Measurements from ENCODE around the gene WASHC4.
A peak's percentile ranks its signal among the peaks of the same experiment; 100 is the strongest.
"Not testable (repeated sequence)": the region's sequence is repeated elsewhere in the genome, so short reads cannot be mapped to it uniquely, and the experiment has no call there.

Gene WASHC4

DNA sequence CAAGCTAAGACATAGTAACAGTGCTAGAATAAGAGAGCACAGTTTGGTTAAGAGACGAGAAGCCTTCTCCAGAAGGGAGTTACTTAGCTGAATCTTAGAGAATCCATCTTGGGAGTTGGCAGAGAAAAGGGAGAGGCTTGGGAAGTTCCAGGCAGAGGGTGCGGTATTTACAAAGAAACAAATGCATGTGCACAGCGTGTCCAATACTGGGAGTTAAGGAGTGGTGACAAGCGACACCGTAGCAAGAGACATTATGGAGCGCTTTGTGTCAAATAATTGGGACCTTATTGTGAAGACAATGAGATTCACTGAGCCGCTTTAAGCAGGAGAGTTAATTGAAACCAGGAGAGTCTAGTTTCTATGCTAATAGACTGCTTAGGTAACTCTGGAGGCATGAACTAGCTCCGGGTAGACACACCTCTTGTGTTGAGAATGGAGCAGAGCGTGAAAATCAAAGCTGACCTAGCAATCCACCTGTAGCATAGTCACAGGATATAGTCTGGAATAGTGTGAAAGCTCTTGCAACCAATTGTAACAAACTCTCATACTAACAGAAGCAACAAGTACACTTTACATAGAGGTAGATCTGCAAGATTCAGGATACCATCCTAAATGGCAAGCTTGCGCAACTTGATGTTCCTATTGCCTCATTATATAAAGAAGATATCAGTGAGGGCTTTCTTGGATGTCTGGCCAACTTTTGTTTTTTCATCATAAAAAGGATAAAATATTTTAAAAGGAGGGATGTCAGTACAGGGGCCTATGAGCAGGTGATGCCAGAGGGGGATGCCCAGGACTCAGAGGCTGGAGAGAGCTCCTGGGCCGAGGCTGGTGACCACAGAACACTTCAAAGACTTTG is 28.6 kb upstream of the WASHC4 start:
- Histone ChIP-seq H3K4me1 (ENCODE audit: control insufficient read depth, insufficient read depth, low read length) (peaks cover 5% of the 10 kb centered on the region), H3K36me3 (ENCODE audit: control insufficient read depth, insufficient read depth, low read length) (no peaks in the 10 kb centered on the region), H3K27me3 (ENCODE audit: control insufficient read depth, insufficient read depth, low read length) (peaks cover 4% of the 10 kb centered on the region), H3K9me3 (ENCODE audit: control insufficient read depth, low read length) (no peaks in the 10 kb centered on the region), H3K4me3 (ENCODE audit: low read length) (no peak overlapping the region), H3K9ac (ENCODE audit: low read length) (no peak overlapping the region)

DNA sequence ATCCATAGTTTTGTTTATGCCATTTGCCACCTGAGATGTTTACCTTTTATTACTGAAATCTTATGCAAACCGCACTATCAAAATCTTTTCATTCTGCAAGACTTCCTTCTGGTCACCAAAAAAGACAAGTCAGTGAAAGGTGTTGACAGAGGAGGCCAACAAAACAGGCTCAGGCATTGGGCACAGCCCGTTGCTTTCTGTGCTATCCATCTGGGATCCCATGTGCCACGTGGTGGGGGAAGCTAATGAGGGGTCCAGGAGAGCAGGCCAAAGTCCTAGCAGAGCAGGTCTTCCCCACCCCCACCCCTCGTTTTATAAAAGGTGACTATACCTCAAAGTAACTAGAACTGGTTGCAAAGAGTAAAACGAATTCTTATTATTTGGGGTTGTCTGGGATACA is 24.5 kb upstream of the WASHC4 start:
- no peak overlapping the region for H3K4me3 ChIP-seq (ENCODE audit: low read length)
- H3K9ac ChIP-seq (ENCODE audit: low read length): no peak overlapping the region

GRCh38 chr12:105083551-105084105 is 23.9 kb upstream of the WASHC4 start:
- Histone ChIP-seq H3K9me3 (ENCODE audit: control insufficient read depth, low read length) (no peaks in the 10 kb centered on the region), H3K4me3 (ENCODE audit: low read length) (peak overlapping the region; percentile 41), H3K36me3 (ENCODE audit: control insufficient read depth, insufficient read depth, low read length) (no peaks in the 10 kb centered on the region), H3K4me1 (ENCODE audit: control insufficient read depth, insufficient read depth, low read length) (peaks cover 7% of the 10 kb centered on the region), H3K9ac (ENCODE audit: low read length) (peak overlapping the region; percentile 20), H3K27me3 (ENCODE audit: control insufficient read depth, insufficient read depth, low read length) (peaks cover 7% of the 10 kb centered on the region)

More for the DNA sequence above, 24.5 kb upstream of the WASHC4 start:
- H3K9me3 ChIP-seq (ENCODE audit: control insufficient read depth, low read length): no peaks in the 10 kb centered on the region
- H3K27me3 ChIP-seq (ENCODE audit: control insufficient read depth, insufficient read depth, low read length): peaks cover 7% of the 10 kb centered on the region
- peaks cover 7% of the 10 kb centered on the region for H3K4me1 ChIP-seq (ENCODE audit: control insufficient read depth, insufficient read depth, low read length)
- no peaks in the 10 kb centered on the region for H3K36me3 ChIP-seq (ENCODE audit: control insufficient read depth, insufficient read depth, low read length)

DNA sequence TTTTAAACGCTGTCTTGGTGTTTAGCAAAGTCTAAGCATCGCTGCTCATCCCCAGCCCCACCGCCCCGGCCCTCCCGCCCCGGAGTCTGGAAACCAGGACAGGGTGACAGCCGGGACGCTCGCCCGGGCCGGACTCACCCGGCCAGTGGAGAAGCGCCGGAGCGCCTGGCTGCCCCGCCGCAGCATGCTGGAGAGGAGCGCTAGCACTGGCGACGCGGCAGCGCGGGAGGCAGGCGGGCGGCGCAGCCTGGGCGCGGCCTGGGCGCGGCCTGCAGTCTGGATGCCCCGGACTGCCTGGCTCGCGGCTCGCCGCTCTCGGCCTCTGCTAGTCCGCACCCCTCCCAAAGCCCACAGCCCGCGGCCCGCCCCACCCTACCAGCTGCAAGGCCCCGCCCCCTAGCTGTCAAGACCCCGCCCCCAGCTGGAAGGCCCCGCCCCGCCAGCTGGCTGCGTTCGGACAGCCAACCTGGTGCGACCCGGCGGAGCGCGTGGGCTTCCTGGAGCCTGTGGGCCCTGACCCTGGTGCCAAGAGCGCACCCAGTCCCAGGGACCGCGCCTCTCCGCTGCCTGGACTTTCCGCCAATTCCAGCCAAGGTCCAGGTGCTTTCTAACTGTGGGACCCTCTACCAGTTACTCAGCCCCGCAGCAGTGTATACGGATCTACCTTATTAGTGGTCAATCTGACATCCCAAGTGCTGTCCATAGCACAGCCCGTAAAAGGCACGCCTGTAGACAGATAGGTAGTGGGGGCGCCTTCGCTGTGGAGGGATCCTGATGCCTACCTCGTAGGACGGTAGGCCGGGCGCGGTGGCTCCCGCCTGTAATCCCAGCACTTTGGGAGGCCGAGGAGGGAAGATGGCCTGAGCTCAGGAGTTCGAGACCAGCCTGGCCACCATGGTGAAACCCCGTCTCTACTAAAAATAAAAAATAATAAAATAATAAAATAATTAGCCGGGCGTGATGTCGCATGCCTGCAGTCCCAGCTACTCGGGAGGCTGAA is 23.0 kb upstream of the WASHC4 start, which contains the start of gene ALDH1L2:
Gene ALDH1L2 (minus strand): TSS at position 208 of the 1,000 bp plus-strand sequence. CDS start 22 bp downstream, at position 186.
- peak within 1 kb of the TSS; percentile 20 for H3K9ac ChIP-seq (ENCODE audit: low read length)
- H3K4me1 ChIP-seq (ENCODE audit: control insufficient read depth, insufficient read depth, low read length): peaks cover 7% of the 10 kb centered on the region
- H3K4me3 ChIP-seq (ENCODE audit: low read length): peak within 1 kb of the TSS; percentile 41
- H3K9me3 ChIP-seq (ENCODE audit: control insufficient read depth, low read length): no peaks in the 10 kb centered on the region
- no peaks in the 10 kb centered on the region for H3K36me3 ChIP-seq (ENCODE audit: control insufficient read depth, insufficient read depth, low read length)
- H3K27me3 ChIP-seq (ENCODE audit: control insufficient read depth, insufficient read depth, low read length): peaks cover 7% of the 10 kb centered on the region

- H3K27me3 ChIP-seq (ENCODE audit: control insufficient read depth, insufficient read depth, low read length): peaks cover 7% of the 10 kb centered on the region
- H3K9me3 ChIP-seq (ENCODE audit: control insufficient read depth, low read length): no peaks in the 10 kb centered on the region
- no peaks in the 10 kb centered on the region for H3K36me3 ChIP-seq (ENCODE audit: control insufficient read depth, insufficient read depth, low read length)
- peaks cover 7% of the 10 kb centered on the region for H3K4me1 ChIP-seq (ENCODE audit: control insufficient read depth, insufficient read depth, low read length)
- H3K9ac ChIP-seq (ENCODE audit: low read length): no peak overlapping the region
- no peak overlapping the region for H3K4me3 ChIP-seq (ENCODE audit: low read length)
These were observed 22.0 kb upstream of the WASHC4 start for GRCh38 chr12:105085501-105085900.

DNA sequence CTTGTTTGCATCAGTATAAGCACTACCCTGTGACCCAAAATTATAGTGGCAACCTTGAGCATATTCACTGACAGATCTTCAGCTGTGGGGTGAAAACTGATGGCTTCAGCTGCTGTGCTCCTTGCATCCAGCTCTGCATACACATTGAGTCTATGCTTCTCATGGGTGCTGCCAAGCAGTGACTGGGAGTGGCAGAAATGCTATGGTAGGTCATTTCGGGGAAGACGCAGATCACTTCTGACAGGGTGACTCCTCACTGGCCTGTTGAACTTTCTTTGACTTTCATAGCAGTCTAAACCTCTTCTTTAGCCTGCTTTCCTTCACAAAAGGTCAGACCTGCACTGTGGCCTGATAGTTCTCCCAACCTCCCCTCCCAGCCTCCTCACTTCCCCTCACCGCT is 17.7 kb upstream of the WASHC4 start:
- Histone ChIP-seq H3K4me1 (ENCODE audit: control insufficient read depth, insufficient read depth, low read length) (no peaks in the 10 kb centered on the region), H3K27me3 (ENCODE audit: control insufficient read depth, insufficient read depth, low read length) (no peaks in the 10 kb centered on the region), H3K36me3 (ENCODE audit: control insufficient read depth, insufficient read depth, low read length) (no peaks in the 10 kb centered on the region), H3K9me3 (ENCODE audit: control insufficient read depth, low read length) (no peaks in the 10 kb centered on the region), H3K4me3 (ENCODE audit: low read length) (no peak overlapping the region), H3K9ac (ENCODE audit: low read length) (no peak overlapping the region)

- H3K4me1 ChIP-seq (ENCODE audit: control insufficient read depth, insufficient read depth, low read length): no peaks in the 10 kb centered on the region
- H3K9ac ChIP-seq (ENCODE audit: low read length): no peak overlapping the region
These were observed 17.2 kb upstream of the WASHC4 start for GRCh38 chr12:105090361-105090760.

GRCh38 chr12:105091476-105092206 is 15.9 kb upstream of the WASHC4 start:
- Histone ChIP-seq H3K27me3 (ENCODE audit: control insufficient read depth, insufficient read depth, low read length) (no peaks in the 10 kb centered on the region), H3K9me3 (ENCODE audit: control insufficient read depth, low read length) (no peaks in the 10 kb centered on the region), H3K4me1 (ENCODE audit: control insufficient read depth, insufficient read depth, low read length) (no peaks in the 10 kb centered on the region), H3K4me3 (ENCODE audit: low read length) (no peak overlapping the region), H3K36me3 (ENCODE audit: control insufficient read depth, insufficient read depth, low read length) (no peaks in the 10 kb centered on the region), H3K9ac (ENCODE audit: low read length) (no peak overlapping the region)

More at GRCh38 chr12:105090361-105090760, 17.2 kb upstream of the WASHC4 start:
- no peaks in the 10 kb centered on the region for H3K27me3 ChIP-seq (ENCODE audit: control insufficient read depth, insufficient read depth, low read length)
- no peak overlapping the region for H3K4me3 ChIP-seq (ENCODE audit: low read length)
- no peaks in the 10 kb centered on the region for H3K9me3 ChIP-seq (ENCODE audit: control insufficient read depth, low read length)
- H3K36me3 ChIP-seq (ENCODE audit: control insufficient read depth, insufficient read depth, low read length): no peaks in the 10 kb centered on the region

GRCh38 chr12:105092336-105092735 is 15.2 kb upstream of the WASHC4 start:
- no peaks in the 10 kb centered on the region for H3K4me1 ChIP-seq (ENCODE audit: control insufficient read depth, insufficient read depth, low read length)
- H3K36me3 ChIP-seq (ENCODE audit: control insufficient read depth, insufficient read depth, low read length): no peaks in the 10 kb centered on the region
- H3K27me3 ChIP-seq (ENCODE audit: control insufficient read depth, insufficient read depth, low read length): no peaks in the 10 kb centered on the region
- H3K9ac ChIP-seq (ENCODE audit: low read length): no peak overlapping the region
- no peaks in the 10 kb centered on the region for H3K9me3 ChIP-seq (ENCODE audit: control insufficient read depth, low read length)
- no peak overlapping the region for H3K4me3 ChIP-seq (ENCODE audit: low read length)

DNA sequence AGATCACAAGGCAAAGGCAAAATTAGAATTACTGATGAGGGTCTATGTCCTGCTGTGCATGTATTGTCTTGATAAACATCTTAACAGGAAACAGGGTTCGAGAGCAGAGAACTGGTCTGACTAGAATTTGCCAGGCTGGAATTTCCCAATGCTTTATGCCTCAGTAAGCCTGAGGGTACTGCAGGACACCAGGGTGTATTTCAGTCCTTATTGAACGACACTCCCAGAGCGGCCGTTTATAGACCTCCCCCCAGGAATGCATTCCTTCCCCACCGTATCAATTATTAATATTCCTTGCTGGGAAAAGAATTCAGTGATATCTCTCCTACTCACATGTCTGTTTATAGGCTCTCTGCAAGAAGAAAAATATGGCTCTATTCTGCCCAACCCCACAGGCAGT is 12.2 kb upstream of the WASHC4 start:
- H3K27me3 ChIP-seq (ENCODE audit: control insufficient read depth, insufficient read depth, low read length); H3K9me3 ChIP-seq (ENCODE audit: control insufficient read depth, low read length); H3K36me3 ChIP-seq (ENCODE audit: control insufficient read depth, insufficient read depth, low read length); H3K4me3 ChIP-seq (ENCODE audit: low read length); H3K4me1 ChIP-seq (ENCODE audit: control insufficient read depth, insufficient read depth, low read length); H3K9ac ChIP-seq (ENCODE audit: low read length): not testable (repeated sequence)

- Histone ChIP-seq H3K4me3 (ENCODE audit: low read length) (no peak overlapping the region), H3K27me3 (ENCODE audit: control insufficient read depth, insufficient read depth, low read length) (no peaks in the 10 kb centered on the region), H3K9me3 (ENCODE audit: control insufficient read depth, low read length) (no peaks in the 10 kb centered on the region), H3K36me3 (ENCODE audit: control insufficient read depth, insufficient read depth, low read length) (no peaks in the 10 kb centered on the region), H3K9ac (ENCODE audit: low read length) (no peak overlapping the region), H3K4me1 (ENCODE audit: control insufficient read depth, insufficient read depth, low read length) (peaks cover 6% of the 10 kb centered on the region)
These were observed 8.2 kb upstream of the WASHC4 start for GRCh38 chr12:105099356-105099755.

All from mucosa of stomach (tissue), 1 donor.